Suprapubic skin (tissue), 2 donors: Measurements from ENCODE around the gene DCAF17.

Experiments
- EP300 ChIP-seq: sonication (generic); formaldehyde crosslinking; IDR thresholded peaks from one replicate; pipeline ENCODE4 v1.6.1; 2017; ENCODE audit warnings: antibody characterized with exemption
- POLR2A ChIP-seq, 2 donors: fragments of 450-650 bp; IDR thresholded peaks; one replicate each; pipeline ENCODE4 v1.6.1; 2017; ENCODE audit warnings: antibody characterized with exemption in 2 of 2, mild to moderate bottlenecking in 2 of 2, moderate library complexity in 2 of 2

DNA sequence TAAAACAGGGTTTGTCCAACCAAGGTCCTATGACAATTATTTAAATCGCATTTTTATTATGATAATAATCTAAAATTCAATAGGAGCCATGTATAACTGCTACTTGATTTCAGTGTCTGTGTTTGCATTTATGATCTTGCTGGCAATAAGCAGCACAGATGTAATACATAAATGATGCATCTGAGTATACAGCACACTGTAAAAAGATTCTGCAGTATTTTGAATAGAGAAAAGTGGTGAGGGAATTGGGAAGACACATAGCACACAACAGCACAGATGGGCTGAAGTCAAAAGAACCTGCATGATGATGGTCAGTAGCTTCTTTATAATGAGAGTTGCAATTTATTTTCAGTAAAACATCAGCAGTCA is 26.4 kb upstream of the DCAF17 start:
- TF ChIP-seq EP300 (no peak), POLR2A (IDR thresholded peaks at IDR 0.05) (no peak)
